Inferior parietal cortex (tissue), 1 donor: ENCODE measurements around the gene UQCRHL.
A peak's percentile ranks its signal among the peaks of the same experiment; 100 is the strongest.
"Not testable (repeated sequence)": the region's sequence is repeated elsewhere in the genome, so short reads cannot be mapped to it uniquely, and the experiment has no call there.

Experiments used
- DNase-seq: peaks from one replicate; pipeline ENCODE4 v3.0.0-alpha.2; 2016; ENCODE audit errors: extremely low spot score

UQCRHL gene

DNA sequence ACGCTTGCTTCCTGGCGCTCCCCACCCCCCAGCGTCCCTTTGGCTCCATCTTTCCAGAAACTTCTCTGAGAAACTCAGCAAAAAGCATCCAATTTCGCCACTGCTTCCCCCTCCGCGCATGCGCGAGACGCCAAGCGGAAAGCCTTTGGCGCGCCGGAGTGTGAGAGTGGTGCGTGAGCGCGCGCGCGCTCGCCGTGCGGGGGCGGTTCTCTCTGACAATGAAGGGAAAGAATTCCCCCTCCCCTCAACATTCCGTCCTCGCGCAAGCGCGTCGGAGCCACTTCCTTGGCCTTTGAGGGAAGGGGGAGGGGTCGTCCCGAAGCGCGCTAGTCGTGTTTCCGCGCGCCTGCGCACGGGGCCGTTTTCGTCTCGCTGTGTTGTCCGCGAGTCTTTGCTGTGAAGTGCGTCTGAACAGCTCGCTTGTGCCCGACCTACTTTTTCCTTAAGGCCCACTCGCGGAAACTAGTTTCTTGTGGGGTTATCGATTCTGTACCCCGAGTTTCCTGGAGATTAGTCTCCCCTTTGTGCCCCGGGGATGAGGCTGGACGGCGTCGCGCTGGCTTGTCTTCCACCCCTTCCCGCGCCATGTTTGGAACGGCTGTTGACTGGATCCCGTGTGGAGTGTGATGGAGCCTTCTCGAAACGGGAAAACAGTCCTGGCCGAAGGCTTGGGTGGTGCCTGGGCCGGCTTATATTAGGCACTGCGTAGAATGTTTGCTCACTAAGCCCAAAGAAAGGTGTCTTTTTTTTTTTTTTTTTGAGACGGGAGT lies 28.5 kb upstream of the UQCRHL start:
- DNase-seq, result peak; percentile 100

- DNase-seq, result no peak
Observed at GRCh38 chr1:15835205-15835740, 27.8 kb upstream of the UQCRHL start.

DNA sequence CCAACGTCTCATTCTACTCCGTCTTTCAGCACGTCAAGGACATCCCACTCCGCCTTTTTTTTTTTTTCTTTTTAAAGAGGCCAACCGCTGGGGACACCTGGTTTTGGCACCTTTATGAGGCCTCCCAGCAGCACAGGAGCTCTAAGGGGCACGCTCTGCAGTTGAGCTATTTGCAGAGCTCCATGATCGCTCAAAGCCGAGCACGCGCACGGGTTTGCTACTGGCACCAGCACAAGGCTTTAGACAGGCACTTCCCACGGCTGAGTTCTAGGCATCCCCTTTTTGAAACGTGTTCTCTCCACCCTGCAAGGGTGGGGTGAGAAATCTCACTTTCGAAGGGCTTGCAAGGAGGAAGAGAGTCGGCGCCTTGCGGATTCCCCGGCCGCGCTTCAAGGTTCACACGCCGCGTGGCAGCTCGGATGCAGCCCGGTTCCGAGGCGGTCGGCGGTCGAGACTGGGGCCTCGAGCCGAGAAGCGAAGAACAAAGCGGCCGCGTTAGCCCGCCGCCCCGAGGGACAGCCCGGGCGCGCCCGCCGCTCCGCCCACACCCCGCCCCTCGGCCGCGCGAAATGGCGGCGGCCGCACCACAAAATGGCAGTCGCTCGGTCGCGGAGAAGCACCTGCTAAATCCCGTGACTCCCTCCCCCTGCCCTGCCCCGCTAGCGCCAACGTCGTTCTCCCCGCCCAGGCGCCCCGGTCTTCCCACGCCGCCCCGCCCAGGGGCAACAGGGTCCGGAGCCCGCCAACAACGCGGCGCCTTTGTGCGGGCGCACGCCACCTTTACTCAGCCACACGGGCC lies 27.2 kb upstream of the UQCRHL start:
- peak; percentile 91 for DNase-seq

DNA sequence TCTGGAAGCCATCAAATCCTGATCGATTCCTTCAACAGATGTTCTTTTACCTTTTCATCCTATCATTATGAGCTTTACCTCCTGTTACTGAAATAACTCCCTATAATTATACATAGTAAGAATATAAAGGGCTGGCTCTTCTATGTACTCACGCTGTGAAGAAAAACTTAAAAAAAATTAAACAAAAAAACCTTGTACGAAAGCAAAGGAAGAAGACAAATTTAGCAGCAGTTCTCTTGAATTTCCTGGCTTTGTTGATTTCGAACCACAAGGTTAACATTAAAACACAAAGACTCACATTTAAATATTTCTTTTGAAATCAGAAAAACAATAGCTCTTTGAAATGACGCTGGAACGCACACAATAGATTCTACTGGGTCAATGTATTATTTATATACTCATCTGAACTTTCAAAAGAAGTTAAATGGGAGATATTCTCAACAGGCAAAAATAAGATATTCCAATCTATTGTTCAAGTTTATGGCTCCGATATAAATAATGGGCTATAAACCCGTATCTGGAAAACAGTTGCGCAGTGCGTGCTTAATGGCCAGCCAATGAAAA lies 26.5 kb upstream of the UQCRHL start:
- DNase-seq, result peak; percentile 42

GRCh38 chr1:15833069-15833679 lies 25.7 kb upstream of the UQCRHL start:
- no peak for DNase-seq

GRCh38 chr1:15830258-15830657 lies 22.8 kb upstream of the UQCRHL start:
- DNase-seq, result no peak

GRCh38 chr1:15828931-15829330 lies 21.5 kb upstream of the UQCRHL start:
- DNase-seq, result not testable (repeated sequence)

DNA sequence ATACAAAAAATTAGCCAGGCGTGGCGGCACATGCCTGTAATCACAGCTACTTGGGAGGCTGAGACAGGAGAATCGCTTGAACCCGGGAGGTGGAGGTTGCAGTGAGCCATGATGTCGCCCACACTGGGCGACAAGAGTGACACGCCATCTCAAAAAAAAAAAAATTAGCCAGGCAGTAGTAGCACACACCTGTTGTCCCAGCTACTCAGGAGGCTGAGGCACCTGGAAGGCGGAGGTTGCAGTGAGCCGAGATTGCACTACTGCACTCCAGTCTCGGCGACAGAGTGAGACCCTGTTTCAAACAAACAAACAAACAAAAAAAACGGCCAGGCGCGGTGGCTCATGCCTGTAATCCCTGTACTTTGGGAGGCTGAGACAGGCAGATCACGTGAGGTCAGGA lies 20.1 kb upstream of the UQCRHL start:
- not testable (repeated sequence) for DNase-seq

GRCh38 chr1:15826810-15827507 lies 19.5 kb upstream of the UQCRHL start:
- DNase-seq, result no peak

GRCh38 chr1:15825800-15826199 lies 18.4 kb upstream of the UQCRHL start:
- no peak for DNase-seq

DNA sequence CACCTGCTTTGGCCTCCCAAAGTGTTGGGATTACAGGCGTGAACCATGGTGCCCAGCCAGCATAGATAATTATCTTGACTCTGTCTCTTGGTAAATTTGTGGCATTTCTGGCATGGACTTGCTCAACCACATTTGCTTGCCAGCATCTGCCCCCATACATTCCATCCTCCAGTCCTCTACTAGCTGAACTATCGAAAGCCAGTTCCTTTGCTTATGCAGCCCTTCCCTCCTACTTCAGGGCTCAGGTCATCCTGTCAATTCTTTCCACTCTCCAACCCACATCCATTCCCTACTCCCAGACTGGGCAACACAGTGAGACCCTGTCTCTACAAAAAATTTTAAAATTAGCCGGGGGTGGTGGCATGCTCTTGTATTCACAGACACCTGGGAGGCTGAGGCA lies 13.0 kb upstream of the UQCRHL start:
- no peak for DNase-seq

GRCh38 chr1:15816674-15817073 lies 9.2 kb upstream of the UQCRHL start:
- DNase-seq, result no peak

DNA sequence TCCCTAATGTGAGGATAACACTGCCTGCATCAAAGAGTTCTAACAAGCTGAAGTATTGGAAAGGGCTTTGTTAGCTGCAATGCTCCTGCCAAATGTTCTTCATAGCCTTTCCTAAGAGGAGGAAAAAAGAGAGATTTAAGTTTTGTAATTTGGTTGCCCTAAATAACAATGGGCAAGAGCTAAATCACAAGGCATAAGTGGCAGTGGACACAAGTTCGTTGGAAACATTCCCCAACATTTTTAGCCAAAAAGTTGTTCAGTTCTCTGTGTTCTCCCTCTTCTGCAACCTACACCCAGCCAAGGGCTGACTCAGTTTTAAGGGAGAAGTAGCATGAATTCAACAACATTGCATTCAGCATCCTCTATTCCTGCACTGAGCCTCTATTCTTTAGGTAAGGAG lies 2.6 kb upstream of the UQCRHL start:
- peak; percentile 60 for DNase-seq

GRCh38 chr1:15808955-15809354 lies 1.5 kb upstream of the UQCRHL start:
- no peak for DNase-seq

- DNase-seq, result no peak
Observed at GRCh38 chr1:15807121-15807520, 328 bp downstream of the UQCRHL start.

GRCh38 chr1:15804060-15804459 lies 3.4 kb downstream of the UQCRHL start:
- DNase-seq, result no peak

GRCh38 chr1:15803380-15803779 lies 4.1 kb downstream of the UQCRHL start:
- no peak for DNase-seq

- no peak for DNase-seq
Observed at GRCh38 chr1:15802234-15802965, 5.0 kb downstream of the UQCRHL start.

GRCh38 chr1:15799928-15800835 lies 7.3 kb downstream of the UQCRHL start:
- no peak for DNase-seq
